CD4-positive, alpha-beta T cell treated with Interleukin-2 at 100 ng/mL for 4 hours (primary cell): ENCODE measurements around the gene MIS18A.

Experiments
- DNase-seq: peaks from one replicate; pipeline ENCODE4 v3.0.0-alpha.2; 2020; ENCODE audit warnings: low spot score

The MIS18A gene

GRCh38 chr21:32252136-32252535 lies 26.7 kb downstream of the MIS18A start:
- DNase-seq: no peak

GRCh38 chr21:32249511-32250280 lies 29.2 kb downstream of the MIS18A start:
- no peak for DNase-seq

- DNase-seq: no peak
Measured at GRCh38 chr21:32248571-32249461, 30.0 kb downstream of the MIS18A start.

- no peak for DNase-seq
Measured at GRCh38 chr21:32246571-32247140, 32.2 kb downstream of the MIS18A start.

GRCh38 chr21:32245971-32246370 lies 32.9 kb downstream of the MIS18A start:
- DNase-seq: no peak

- no peak for DNase-seq
Measured at GRCh38 chr21:32240851-32241687, 37.8 kb downstream of the MIS18A start.

GRCh38 chr21:32239551-32239950 lies 39.3 kb downstream of the MIS18A start:
- DNase-seq: no peak

GRCh38 chr21:32238063-32238462 lies 40.8 kb downstream of the MIS18A start:
- no peak for DNase-seq

GRCh38 chr21:32237021-32237420 lies 41.8 kb downstream of the MIS18A start:
- no peak for DNase-seq

GRCh38 chr21:32233722-32234301 lies 45.0 kb downstream of the MIS18A start:
- no peak for DNase-seq

- no peak for DNase-seq
Measured at GRCh38 chr21:32233055-32233546, 45.7 kb downstream of the MIS18A start.

GRCh38 chr21:32226444-32226843 lies 52.4 kb downstream of the MIS18A start:
- no peak for DNase-seq
